CD4-positive, alpha-beta T cell treated with Interleukin-12 subunit alpha and Interleukin-12 subunit beta, for 1 hour (primary cell): ENCODE results near the gene GRM8.
A peak's percentile ranks its signal among the peaks of the same experiment; 100 is the strongest.
"Not testable (repeated sequence)": the region's sequence is repeated elsewhere in the genome, so short reads cannot be mapped to it uniquely, and the experiment has no call there.

Experiments used
- DNase-seq: peaks from one replicate; pipeline ENCODE4 v3.0.0-alpha.2; 2020

Gene GRM8

DNA sequence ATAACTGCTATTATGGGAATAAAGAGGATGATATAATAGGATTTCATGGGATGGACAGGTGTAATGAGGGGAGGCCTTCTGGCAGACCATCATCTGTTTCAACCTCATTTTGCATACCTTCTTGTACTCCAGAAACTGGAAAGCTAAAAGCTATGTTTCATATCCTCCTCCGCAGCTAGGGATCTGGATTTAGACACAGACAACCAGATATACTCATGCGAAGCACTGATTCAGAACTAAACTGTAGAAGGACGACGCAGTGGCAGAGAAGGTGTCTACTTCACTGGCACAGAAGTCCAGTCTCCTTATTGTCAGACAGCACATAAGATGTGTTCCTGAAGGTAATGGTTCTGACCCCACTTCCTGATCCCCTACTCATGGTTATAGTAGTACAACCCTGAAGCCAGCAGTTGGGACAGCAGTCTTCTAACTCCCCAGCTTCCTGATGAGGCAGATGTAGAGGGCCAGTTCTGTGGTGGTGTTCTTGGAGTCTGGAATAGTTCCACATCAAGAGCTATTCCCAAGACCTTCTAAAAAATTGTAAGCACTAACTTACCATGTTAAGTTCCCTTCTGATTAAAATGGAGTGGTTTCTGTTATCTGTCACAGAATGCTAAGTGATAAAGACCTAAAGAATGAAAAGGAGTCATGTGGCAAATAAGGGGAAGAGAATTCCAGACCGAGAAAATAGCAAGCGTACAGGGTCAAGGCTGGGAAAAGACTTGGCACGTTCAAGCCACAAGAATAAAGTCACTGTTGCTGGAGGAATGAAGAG is 550.3 kb downstream of the GRM8 start:
- DNase-seq = no peak

- peak; percentile 50 for DNase-seq
Observed at GRCh38 chr7:126700807-126701604, 551.7 kb downstream of the GRM8 start.

DNA sequence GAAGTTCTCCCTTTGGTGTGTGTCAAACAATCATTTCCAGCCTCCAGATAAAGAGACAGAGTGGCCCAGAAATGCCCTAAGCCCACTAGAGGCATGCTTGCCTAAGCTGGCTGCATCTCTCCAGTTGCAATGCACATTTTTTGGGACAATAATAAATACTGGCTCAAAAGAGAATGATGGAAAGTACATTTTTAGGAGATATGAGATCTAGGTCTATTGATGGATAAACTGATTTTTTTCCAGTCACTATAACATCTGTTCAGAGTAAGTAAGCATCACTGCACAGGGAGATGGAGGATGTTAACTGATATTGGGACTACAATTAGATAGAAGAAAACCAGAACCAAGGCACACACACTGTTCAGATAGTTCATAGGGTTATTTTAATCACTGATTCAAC is 553.0 kb downstream of the GRM8 start:
- no peak for DNase-seq

DNA sequence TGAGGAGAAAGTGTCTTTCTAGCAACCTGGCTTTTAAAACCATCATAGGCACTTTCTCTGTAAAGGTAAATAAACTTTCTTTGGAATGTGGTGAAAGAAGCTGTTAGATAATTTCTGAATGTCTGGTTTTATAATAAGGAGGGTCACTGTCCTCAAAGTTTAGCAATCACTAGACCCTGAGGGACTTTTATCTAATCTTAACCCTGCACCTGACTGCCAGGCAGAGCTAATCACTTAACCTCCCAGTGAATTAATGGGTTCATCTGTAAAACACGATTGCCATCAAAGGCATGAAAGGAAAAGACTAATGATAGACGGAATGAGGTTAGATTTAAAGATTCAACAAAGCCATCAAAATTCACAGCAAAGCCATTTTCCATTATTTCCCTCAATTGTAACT is 553.8 kb downstream of the GRM8 start:
- DNase-seq = no peak

DNA sequence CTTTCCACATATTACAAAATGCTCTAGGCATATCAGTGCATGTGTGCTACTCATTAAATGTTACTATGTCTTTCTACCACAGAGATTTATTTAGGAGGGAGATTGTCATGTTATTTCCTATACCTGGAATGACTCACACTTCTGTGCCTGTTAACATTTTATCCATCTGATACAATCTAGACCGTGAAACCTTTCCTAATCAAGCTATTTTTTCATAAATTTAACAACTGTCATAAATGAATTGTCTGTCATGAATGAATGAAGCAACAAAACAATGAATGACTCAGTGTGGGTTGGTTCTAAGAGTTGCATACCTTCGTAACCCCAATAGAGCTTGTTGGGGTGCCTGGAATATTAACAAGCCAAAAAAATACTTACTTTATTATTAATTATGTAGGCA is 554.3 kb downstream of the GRM8 start:
- DNase-seq = no peak

- no peak for DNase-seq
Observed at GRCh38 chr7:126696256-126697038, 556.3 kb downstream of the GRM8 start.

- no peak for DNase-seq
Observed at GRCh38 chr7:126690848-126691751, 561.6 kb downstream of the GRM8 start.

DNA sequence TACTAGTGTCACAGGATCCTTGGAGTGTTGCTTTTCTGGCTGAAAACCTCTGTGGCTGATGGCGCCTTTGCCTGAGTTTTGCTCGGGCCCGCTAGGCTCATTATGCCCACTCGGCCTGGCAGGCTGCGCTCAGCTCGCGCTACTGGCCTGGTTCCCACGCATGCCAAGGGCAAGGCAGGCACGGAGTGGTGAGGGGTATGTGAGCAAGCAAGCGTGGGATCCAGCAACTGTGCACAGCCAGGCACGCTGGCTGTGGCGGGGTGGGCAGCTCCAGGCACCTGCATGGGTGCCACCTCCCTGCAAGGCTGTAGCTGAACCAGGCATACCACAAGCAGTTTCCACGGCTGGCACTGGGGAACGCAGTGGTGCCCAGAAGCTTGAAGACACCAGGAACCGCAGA is 562.6 kb downstream of the GRM8 start:
- DNase-seq = no peak

DNA sequence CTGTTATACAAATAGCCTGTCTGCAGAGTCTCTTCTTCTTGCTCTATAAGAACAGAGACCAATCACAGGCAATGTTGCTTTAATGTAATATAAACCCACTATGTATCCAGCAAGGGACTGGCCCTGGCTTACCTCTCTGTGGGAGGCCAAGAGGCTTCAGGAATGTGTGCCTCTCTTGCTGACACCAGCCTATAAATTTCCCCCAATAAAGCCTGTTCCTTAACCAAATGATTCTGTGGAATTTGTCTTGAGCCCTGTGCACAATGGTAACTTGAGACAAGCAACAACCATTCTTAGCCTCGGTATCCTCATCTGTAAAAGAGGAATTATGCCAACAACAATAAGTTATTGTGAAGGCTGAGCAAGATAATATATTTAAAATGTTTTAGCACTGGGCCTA is 563.7 kb downstream of the GRM8 start:
- no peak for DNase-seq

DNA sequence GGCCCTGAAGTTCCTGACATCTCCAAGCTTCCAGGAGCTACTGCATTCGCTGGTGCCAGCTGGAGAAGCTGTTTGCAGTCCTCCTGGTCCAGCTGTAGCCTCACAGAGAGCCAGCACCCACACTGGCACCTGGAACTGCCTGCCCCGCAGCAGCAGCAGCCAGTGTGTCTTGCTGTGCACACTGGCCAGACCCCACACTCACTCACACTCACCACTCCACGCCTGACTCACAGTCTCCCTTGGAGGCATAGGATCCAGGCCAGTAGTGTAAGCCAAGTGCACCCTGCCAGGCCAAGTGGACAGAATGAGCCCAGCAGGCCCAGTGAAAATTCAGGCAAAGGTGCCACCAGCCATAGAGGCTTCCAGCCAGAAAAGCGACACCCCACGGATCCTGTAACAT is 566.3 kb downstream of the GRM8 start:
- no peak for DNase-seq

DNA sequence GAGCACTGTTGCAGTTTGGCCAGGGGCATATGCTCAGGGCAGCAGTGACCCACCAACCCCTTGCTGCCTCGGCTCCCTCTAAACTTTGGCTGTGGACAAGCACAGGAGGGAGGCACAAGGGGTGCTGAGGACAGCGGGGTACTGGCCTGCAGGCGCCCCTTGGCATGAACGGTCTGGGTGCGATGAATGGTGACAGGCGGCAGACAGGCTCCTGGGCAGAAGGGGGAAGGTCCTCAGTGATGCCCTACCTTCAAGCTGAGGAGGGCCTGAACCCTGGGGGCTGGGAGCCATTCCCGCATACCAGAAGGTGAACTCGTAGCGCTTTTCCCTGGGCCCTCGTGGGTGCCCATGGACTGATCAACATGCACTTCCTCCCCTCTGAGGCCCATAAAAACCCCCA is 567.1 kb downstream of the GRM8 start:
- DNase-seq = no peak

GRCh38 chr7:126685018-126685573 is 567.6 kb downstream of the GRM8 start:
- no peak for DNase-seq

- no peak for DNase-seq
Observed at GRCh38 chr7:126682176-126682575, 570.6 kb downstream of the GRM8 start.

GRCh38 chr7:126668762-126669161 is 584.0 kb downstream of the GRM8 start:
- not testable (repeated sequence) for DNase-seq

- DNase-seq = no peak
Observed at GRCh38 chr7:126668367-126668752, 584.4 kb downstream of the GRM8 start.

- no peak for DNase-seq
Observed at GRCh38 chr7:126667742-126668366, 584.9 kb downstream of the GRM8 start.

DNA sequence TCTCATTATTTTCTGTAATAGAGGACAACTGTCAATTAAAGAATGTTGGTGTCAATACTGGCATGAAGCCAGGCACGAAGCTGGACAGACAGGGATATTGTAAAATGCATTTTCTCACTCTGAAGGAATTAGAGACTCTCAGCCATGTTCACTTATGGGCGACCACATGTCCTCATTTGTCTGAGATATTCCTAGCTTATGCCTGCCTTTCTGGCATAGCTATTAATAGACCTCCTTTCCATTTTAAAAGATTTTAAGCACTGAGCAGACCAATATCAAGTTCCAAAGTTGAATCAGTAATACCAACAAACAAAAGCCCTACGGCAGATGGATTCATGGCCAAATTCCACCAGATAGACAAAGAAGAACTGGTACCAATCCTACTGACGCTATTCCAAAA is 589.9 kb downstream of the GRM8 start:
- DNase-seq = no peak

GRCh38 chr7:126659124-126659523 is 593.6 kb downstream of the GRM8 start:
- no peak for DNase-seq

GRCh38 chr7:126658684-126659083 is 594.1 kb downstream of the GRM8 start:
- no peak for DNase-seq

GRCh38 chr7:126657599-126658358 is 595.0 kb downstream of the GRM8 start:
- no peak for DNase-seq

- DNase-seq = no peak
Observed at GRCh38 chr7:126657137-126657536, 595.6 kb downstream of the GRM8 start.
